Calu3 (cell line): ENCODE data around the gene XRCC2. TPM values are rescaled to one million over a fixed set of nuclear protein-coding genes. Genes with fewer than 3 reads are reported as not detected.

Source experiments
- BruUV-seq: library from RNA; stranded (reverse); fragments of 400-500 nt; replicated peaks from 2 replicates; lab custom pipeline; 2021; lab: Mats Ljungman, UMichigan
- CTCF ChIA-PET: fragments of 300-600 bp; sonication (Branson Sonifier 250); formaldehyde crosslinking; loops from one replicate; lab custom pipeline; 2022; ENCODE audit warnings: antibody characterized with exemption; lab: Charles Lee
- DNase-seq: peaks from one replicate; pipeline ENCODE4 v3.0.0; 2022
- H3K27ac Mint-ChIP-seq: one replicate; pipeline ENCODE4 v1.8.0; 2022; ENCODE audit warnings: mixed read lengths; ENCODE audit not compliant: unreplicated experiment
- H3K27me3 Mint-ChIP-seq: one replicate; pipeline ENCODE4 v1.8.0; 2022; ENCODE audit warnings: mixed read lengths; ENCODE audit not compliant: unreplicated experiment
- H3K36me3 Mint-ChIP-seq: one replicate; pipeline ENCODE4 v1.8.0; 2022; ENCODE audit warnings: mild to moderate bottlenecking, moderate library complexity, mixed read lengths; ENCODE audit not compliant: insufficient read depth, unreplicated experiment
- H3K4me1 Mint-ChIP-seq: one replicate; pipeline ENCODE4 v1.8.0; 2022; ENCODE audit warnings: mild to moderate bottlenecking, low read depth, mixed read lengths; ENCODE audit not compliant: unreplicated experiment
- H3K4me3 Mint-ChIP-seq: one replicate; pipeline ENCODE4 v1.8.0; 2022; ENCODE audit warnings: mild to moderate bottlenecking, low read depth, moderate library complexity, mixed read lengths; ENCODE audit not compliant: unreplicated experiment
- H3K9me3 Mint-ChIP-seq: one replicate; pipeline ENCODE4 v1.8.0; 2022; ENCODE audit warnings: low read depth, mixed read lengths; ENCODE audit not compliant: unreplicated experiment
- CTCF ChIP-seq: fragments of 200-600 bp; IDR thresholded peaks from one replicate; pipeline ENCODE4 v1.8.0; 2022; ENCODE audit warnings: antibody characterized with exemption; ENCODE audit not compliant: unreplicated experiment
- intact Hi-C: fragments of 100-400 bp; cut with micrococcal nuclease; formaldehyde crosslinking; loops from one replicate; pipeline ENCODE4 v1.10.0; 2022; ENCODE audit not compliant: unreplicated experiment
- total RNA-seq: library from RNA; stranded (reverse); gene quantifications from 2 replicates; pipeline ENCODE4 v1.2.3, GENCODE V29; 2022

Gene XRCC2
- total RNA-seq, 1 experiment from 2014 or later, result 23.1 TPM

GRCh38 chr7:152637920-152638580 is 37.9 kb downstream of the XRCC2 start:
- no TSS peak for BruUV-seq
- no peaks in the 10 kb centered on the region for H3K36me3 Mint-ChIP-seq
- H3K4me3 Mint-ChIP-seq, result no peak overlapping the region
- CTCF ChIA-PET, result no interaction called here
- TF ChIP-seq CTCF, result no peak
- H3K4me1 Mint-ChIP-seq, result no peaks in the 10 kb centered on the region
- H3K27ac Mint-ChIP-seq, result no peak overlapping the region
- H3K27me3 Mint-ChIP-seq, result no peaks in the 10 kb centered on the region
- no peak for DNase-seq
- H3K9me3 Mint-ChIP-seq, result no peaks in the 10 kb centered on the region
- intact Hi-C loops, result no loop called here

DNA sequence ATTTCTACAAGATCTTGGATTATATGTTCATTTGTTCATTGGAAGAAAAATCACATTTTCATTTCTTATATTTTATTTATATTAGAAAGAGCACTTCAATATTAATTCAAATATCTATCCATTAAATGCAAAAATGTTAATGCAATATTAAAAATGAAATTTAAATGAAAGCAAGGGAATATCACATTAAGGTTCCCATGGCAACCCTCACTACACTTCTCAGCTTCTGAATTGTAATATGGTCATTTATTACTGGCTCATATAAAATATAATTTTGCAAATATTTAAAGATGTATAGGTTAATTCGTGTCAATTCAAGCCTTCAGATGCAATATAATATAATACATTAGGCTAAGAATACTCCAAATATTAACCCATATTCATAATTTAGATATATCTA is 38.8 kb downstream of the XRCC2 start:
- Mint-ChIP-seq H3K27me3 (no peaks in the 10 kb centered on the region), H3K27ac (no peak overlapping the region), H3K36me3 (no peaks in the 10 kb centered on the region), H3K4me3 (no peak overlapping the region), H3K4me1 (no peaks in the 10 kb centered on the region), H3K9me3 (no peaks in the 10 kb centered on the region)
- BruUV-seq, result no TSS peak
- no peak for TF ChIP-seq CTCF
- no peak for DNase-seq
- intact Hi-C loops, result no loop called here
- CTCF ChIA-PET, result no interaction called here

GRCh38 chr7:152636441-152636840 is 39.5 kb downstream of the XRCC2 start:
- no peak overlapping the region for H3K27ac Mint-ChIP-seq
- CTCF ChIA-PET, result no interaction called here
- no peak for DNase-seq

GRCh38 chr7:152633504-152633903 is 42.4 kb downstream of the XRCC2 start:
- no TSS peak for BruUV-seq
- no peak for DNase-seq
- CTCF ChIA-PET, result no interaction called here
- H3K4me1 Mint-ChIP-seq, result no peaks in the 10 kb centered on the region
- no peaks in the 10 kb centered on the region for H3K36me3 Mint-ChIP-seq
- no peak overlapping the region for H3K4me3 Mint-ChIP-seq
- H3K27me3 Mint-ChIP-seq, result no peaks in the 10 kb centered on the region
- H3K9me3 Mint-ChIP-seq, result no peaks in the 10 kb centered on the region
- TF ChIP-seq CTCF, result no peak
- no peak overlapping the region for H3K27ac Mint-ChIP-seq
- intact Hi-C loops, result no loop called here

More at GRCh38 chr7:152636441-152636840, 39.5 kb downstream of the XRCC2 start:
- TF ChIP-seq CTCF, result no peak
- Mint-ChIP-seq H3K4me3 (no peak overlapping the region), H3K36me3 (no peaks in the 10 kb centered on the region), H3K4me1 (no peaks in the 10 kb centered on the region), H3K27me3 (no peaks in the 10 kb centered on the region), H3K9me3 (no peaks in the 10 kb centered on the region)
- intact Hi-C loops, result no loop called here
- no TSS peak for BruUV-seq
